Stimulated activated CD8-positive, alpha-beta memory T cell treated with anti-CD3 and anti-CD28 coated beads, Interleukin-12 subunit alpha, Interleukin-12 subunit beta, amount 100 ng/mL, for 4 hours (primary cell): ENCODE results near the gene ARL4C.
A peak's percentile ranks its signal among the peaks of the same experiment; 100 is the strongest.

Source experiments
- DNase-seq: peaks from one replicate; pipeline ENCODE4 v3.0.0-alpha.2; 2020; ENCODE audit warnings: low read depth

ARL4C gene, protein sequence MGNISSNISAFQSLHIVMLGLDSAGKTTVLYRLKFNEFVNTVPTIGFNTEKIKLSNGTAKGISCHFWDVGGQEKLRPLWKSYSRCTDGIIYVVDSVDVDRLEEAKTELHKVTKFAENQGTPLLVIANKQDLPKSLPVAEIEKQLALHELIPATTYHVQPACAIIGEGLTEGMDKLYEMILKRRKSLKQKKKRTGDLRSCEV

DNA sequence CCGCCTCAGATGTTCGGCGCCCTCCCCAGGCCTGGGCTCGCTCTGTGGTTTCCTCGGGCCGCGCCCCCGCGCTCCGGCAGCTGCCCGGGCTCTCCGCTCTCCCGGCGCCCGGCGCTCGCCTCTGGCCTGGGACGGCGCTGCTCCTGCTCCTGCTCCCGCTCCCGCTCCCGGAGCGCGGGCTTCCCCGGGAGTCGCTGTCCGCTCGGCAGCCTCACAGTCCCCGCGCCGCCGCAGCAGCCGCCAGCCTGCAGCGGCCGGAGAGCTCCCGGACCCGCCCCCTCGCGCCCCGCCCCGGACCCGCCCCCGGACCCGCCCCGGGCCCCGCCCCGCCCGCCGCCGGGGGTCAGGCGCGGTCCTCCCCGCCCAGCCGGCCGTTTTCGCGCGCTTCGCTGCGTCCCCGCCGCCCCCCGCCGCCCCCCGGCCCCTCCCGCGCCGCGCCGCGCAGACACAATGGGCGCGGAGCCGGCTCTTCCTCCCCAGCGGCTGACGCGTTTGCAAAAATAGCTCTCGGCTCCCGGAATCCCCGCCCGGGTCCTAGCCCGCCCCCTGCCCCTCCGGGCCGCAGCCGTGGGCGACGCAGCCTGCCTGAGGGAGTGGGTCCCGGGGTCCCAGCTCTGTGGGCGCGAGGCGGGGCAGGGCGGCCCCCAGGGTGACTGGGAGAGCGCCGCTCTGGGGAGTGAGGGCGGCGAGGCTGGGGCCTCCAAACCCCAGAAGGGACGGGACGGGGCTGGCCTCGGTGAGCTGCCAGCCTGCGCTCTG, at the start of gene ARL4C:
TSS of gene ARL4C (minus strand) at position 247 of the 759 bp plus-strand sequence. CDS start 495 bp downstream, outside the sequence.
- peak; percentile 66 for DNase-seq

GRCh38 chr2:234544659-234545611, 48.1 kb upstream of the ARL4C start:
- peak; percentile 51 for DNase-seq

- DNase-seq = no peak
Measured at GRCh38 chr2:234542742-234543141, 45.9 kb upstream of the ARL4C start.

DNA sequence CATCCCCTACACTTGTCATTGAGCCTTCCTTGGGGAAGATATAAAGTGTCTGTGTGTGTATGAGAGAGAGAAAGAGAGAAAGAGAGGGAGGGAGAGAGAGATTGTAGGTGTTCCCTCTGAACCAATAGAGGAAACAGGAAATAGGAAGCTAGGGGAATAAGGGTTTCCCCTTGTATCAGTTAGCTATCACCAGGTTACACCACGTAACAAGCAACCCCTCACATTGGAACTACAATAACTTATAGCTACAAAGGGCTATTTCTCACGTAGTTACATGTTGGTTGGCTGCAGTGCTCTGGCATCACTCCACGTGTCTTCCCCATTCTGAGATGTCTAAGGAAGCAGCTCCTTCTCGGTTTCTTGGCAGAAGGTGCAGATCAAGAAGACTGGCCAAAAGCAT, 41.0 kb upstream of the ARL4C start:
- DNase-seq = no peak

DNA sequence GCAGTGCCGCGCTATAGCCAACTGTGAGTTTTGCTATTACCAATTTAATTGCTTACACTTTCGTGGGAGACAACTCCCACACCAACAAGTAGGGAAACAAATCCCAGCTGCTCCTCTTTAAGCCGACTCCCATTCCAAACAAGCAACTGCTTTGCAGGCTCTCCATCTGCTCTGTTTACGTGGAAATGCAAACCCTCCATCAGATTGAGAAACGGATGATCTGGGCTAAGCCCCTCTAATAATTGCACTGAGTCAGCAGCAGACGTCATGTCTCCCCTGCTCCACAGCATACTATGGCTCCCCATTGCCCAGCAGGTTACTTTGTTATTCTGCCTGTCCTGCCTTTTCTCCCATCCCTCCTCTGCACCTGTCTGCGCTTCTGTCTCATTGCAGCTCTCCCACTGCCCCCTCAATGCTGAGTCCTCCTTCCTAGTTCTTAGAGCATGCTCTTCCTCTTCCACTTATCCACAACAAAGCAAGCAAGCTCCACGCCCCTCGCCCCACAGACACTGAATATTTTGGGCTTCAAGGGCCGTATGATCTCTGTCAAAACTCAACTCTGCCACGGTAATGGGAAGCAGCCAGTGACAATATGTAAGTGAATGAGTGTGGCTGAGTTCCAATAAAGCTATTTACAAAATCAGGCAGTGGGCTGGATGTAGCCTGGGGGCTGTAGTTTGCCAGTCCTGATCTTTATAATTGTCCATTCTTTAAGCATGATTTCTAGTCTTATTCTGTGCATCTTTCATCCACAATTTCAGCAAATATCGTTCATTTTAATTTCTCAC, 39.5 kb upstream of the ARL4C start:
- no peak for DNase-seq

- DNase-seq = no peak
Measured at GRCh38 chr2:234535464-234535863, 38.6 kb upstream of the ARL4C start.

- no peak for DNase-seq
Measured at GRCh38 chr2:234534515-234534914, 37.6 kb upstream of the ARL4C start.

GRCh38 chr2:234533626-234534025, 36.7 kb upstream of the ARL4C start:
- no peak for DNase-seq

GRCh38 chr2:234528410-234529148, 31.7 kb upstream of the ARL4C start:
- DNase-seq = no peak

- no peak for DNase-seq
Measured at GRCh38 chr2:234526711-234527110, 29.8 kb upstream of the ARL4C start.

DNA sequence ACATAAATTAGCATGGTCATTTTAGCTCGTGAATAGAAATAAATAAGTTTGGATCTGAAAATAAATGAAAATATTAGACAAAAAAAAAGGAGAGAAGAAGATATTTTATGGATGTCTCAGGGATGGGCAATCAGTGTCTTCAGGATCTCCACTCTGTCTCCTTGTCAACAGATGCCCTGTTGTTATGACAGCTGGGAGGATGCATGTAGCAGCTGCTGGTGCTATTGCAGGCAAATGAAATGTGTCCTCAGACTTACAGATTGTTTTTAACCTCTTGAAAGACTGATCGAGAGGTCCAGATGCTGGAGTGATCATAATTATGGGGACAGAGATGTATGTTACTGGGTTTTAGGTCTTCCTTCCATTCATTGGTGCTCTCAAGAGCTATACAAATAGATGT, 24.7 kb upstream of the ARL4C start:
- no peak for DNase-seq

DNA sequence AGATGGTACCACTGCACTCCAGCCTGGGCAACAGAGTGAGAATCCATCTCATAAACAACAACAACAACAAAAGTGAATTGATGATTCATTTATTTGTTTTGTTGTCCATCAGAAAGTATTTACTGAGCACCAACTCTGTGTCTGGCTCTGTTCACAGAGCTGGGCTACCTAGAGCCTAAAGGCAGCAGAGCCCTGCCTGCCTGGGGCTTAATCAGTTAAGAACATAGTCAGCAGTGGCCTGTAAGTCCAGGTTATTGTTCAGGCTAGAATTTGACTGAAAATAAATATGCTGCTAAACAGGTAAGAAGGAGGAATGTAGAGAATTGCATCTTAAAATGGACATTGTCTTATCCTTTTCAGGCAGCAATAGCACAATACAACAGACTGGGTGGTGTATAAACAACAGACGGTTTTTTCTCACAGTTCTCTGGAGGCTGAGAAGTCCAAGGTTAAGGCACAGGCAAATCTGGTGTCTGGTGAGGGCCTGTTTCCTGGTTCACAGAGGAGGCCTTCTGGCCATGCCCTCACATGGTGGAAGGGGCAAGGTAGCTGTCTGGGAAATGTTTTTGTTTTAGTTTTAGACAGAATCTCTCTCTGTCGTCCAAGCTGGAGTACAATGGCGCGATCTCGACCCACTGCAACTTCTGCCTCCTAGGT, 22.2 kb upstream of the ARL4C start:
- no peak for DNase-seq

DNA sequence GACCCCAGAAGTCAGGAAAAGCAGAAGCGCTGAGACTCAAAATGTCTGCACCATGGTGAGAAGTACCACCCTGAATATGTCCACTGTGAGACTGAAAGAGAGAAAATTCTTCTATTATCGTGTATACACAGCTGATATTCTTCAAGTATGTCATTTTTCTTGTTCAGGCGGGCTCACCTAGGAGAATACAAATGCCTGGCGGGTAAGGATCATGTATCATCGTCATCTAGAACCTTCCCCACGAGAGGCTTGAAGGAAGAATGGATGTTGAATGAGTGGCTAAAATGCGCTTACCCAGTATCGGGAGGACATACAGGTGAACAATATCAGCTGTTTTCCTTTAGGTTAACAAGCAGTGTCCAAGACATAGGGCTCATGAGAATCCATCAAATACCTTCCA, 21.1 kb upstream of the ARL4C start:
- no peak for DNase-seq

DNA sequence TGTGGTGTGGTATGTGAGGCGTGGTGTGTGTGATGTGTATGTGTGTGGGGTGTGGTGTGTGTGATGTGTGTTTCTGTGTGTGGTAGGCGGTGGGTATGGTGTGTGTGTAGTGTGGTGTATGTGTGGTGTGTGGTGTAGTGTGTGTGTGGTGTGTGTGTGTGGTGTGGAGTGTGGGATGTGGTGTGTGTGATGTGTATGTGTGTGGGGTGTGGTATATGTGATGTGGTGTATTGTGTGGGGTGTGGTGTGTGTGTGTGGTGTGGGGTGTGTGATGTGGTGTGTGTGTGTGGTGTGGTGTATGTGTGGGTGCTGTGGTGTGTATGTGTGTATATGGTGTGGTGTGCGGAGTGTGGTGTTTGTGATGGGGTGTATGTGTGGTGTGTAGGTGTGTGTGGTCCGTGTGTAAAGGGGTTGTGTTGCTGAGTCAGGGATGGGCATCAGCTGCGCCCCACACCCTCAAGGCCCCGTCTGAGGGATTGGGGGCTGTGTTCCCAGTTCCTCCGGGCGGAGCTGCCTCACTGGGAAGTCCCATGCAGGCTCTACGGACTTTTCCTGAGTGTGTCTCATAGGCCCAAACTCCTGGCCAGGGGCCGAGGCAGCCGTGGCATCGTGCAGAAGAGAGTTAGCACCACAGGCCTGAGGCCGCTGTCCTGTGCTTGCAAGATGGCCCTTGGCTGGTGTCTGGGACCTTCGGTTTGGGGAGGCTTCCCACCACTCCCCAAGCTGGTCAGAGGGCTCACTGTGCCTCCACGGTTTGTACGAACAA, 18.2 kb upstream of the ARL4C start:
- no peak for DNase-seq

DNA sequence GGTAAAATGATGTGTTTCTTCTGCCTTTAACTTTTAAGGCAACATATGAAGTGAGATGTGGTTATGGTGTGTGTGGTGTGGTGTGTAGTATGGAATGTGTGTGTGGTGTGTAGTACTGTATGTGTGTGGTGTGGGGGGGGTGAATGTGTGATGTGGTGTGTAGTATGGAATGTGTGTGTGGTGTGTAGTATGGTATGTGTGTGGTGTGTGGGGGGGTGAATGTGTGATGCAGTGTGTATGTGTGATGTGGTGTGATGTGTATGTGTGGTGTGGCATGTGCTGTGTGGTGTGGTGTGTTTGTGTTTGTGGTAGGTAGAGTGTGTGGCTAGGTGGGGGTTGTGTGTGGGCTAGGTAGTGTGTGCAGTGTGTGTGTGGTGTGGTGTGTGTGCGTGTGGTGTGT, 17.2 kb upstream of the ARL4C start:
- DNase-seq = no peak

GRCh38 chr2:234512884-234513669, 16.2 kb upstream of the ARL4C start:
- no peak for DNase-seq

DNA sequence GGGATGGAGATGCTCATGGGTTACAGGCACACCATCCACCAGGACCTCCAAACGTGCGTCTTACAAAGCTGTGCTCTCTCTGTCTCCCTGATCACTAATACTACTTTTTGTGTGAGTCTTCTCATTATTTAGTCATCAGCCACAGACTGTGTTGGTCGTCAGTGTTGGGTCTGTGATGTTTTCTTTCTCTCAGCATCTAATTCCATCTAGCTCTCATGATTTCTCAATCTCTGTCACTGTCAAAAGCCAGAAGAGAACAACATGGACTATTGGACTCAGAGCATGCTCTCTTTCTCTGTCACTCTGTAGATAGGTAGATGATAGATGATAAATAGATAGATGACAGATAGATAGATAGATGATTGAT, 6.0 kb upstream of the ARL4C start:
- DNase-seq = no peak

DNA sequence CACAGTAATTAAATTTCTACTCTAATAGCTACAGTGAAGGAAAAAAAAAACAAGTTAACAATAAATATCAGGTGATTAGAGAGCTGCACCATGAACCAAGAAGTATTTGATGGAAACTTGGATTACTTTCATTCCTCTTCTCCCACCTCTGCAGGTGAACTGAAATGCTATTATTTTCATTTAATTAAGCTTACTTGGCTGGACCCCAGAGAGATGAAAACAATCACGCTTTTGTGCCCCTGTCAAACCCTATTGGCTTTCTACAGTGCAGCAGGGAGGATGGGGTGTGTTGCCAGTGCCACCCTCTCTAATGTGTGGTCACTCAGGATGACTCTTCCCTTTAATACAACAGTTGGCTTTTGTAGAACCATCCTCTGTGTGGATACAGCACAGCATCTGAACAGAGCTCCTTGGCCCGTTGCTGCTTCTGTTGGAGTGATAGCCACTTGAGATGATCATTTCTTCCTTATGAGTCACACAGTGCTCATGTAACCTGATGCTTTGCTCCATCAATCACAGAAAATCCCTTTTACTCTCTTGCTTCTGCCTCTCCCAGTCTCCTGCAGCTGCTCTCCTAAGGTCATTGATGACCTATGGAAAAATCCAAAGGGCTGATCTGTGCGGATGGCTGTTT, 5.5 kb upstream of the ARL4C start:
- no peak for DNase-seq
